ENCODE results near the gene PPP1CB.
A peak's percentile ranks its signal among the peaks of the same experiment; 100 is the strongest.

GRCh38 chr2:28751252-28751955 is at the start of gene PPP1CB:
- TF ChIP-seq, protein P1, sequence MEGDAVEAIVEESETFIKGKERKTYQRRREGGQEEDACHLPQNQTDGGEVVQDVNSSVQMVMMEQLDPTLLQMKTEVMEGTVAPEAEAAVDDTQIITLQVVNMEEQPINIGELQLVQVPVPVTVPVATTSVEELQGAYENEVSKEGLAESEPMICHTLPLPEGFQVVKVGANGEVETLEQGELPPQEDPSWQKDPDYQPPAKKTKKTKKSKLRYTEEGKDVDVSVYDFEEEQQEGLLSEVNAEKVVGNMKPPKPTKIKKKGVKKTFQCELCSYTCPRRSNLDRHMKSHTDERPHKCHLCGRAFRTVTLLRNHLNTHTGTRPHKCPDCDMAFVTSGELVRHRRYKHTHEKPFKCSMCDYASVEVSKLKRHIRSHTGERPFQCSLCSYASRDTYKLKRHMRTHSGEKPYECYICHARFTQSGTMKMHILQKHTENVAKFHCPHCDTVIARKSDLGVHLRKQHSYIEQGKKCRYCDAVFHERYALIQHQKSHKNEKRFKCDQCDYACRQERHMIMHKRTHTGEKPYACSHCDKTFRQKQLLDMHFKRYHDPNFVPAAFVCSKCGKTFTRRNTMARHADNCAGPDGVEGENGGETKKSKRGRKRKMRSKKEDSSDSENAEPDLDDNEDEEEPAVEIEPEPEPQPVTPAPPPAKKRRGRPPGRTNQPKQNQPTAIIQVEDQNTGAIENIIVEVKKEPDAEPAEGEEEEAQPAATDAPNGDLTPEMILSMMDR (IDR thresholded peaks at IDR 0.05), result peak; percentile 11 to 73 (median 59)
- peak; percentile 94 for TF ChIP-seq POLR2A (IDR thresholded peaks at IDR 0.05)

Measured in ovary (tissue), 3 donors.